Measurements from ENCODE around the gene CILP2. TPM values are rescaled to one million over a fixed set of nuclear protein-coding genes. Genes with fewer than 3 reads are reported as not detected.

The CILP2 gene
- total and polyA plus RNA-seq, 2 of the 8 experiments (the other 6 are each of a cell fraction or from before 2014, with no cell fraction given), result 4.4 to 5.8 TPM

DNA sequence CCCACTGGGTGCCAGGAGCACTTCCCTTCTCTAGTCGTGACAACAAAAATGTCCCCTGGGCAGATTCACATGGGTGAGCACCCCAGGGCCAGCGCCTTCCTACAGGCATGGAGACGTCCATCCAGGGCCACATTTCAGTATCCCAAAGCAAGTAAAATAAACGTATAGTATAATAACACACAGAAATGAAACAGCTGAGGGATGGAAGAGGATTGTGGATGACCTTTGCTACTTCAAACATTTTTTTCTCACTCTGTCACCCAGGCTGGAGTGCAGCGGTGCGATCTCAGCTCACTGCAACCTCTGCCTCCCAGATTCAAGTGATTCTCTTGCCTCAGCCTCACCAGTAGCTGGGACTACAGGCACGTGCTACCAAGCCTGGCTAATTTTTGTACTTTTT is 28.2 kb downstream of the CILP2 start:
- Histone ChIP-seq H2BK5ac (ENCODE audit: low read depth, low read length) (no peak overlapping the region), H3K56ac (replicated peaks; ENCODE audit: insufficient read length, low read depth, low read length) (no peak overlapping the region), H2BK120ac (replicated peaks; ENCODE audit: low read depth, low read length) (no peak overlapping the region), H3K14ac (ENCODE audit: insufficient read length) (no peak overlapping the region), H2BK15ac (ENCODE audit: low read length) (no peak overlapping the region), H3K9me3 (ENCODE audit: insufficient read depth in 2 of 2, low read depth in 1 of 2, low read length in 1 of 2) (no peaks in the 10 kb centered on the region), H3K9ac (replicated peaks in 1 of 4; ENCODE audit: extremely low read depth in 1 of 4, low read depth in 3 of 4, low read length in 3 of 4) (no peak overlapping the region), H3K27ac (ENCODE audit: low read depth, low read length) (no peak overlapping the region), H3K36me3 (ENCODE audit: control insufficient read depth in 2 of 4, insufficient read depth in 4 of 4, low read length in 3 of 4) (no peaks in the 10 kb centered on the region; a peak in 1 of 8 replicates), H4K8ac (ENCODE audit: extremely low read depth, insufficient read depth, low read length) (no peak overlapping the region), H3K23me2 (ENCODE audit: low read depth, low read length) (no peaks in the 10 kb centered on the region), H2BK12ac (ENCODE audit: low read depth, low read length) (no peak overlapping the region), H2AFZ (ENCODE audit: low read length) (no peak overlapping the region), H3K79me2 (ENCODE audit: control insufficient read depth in 1 of 2, insufficient read depth in 2 of 2, low read length in 2 of 2) (no peaks in the 10 kb centered on the region), H2AK5ac (ENCODE audit: low read depth, low read length) (no peak overlapping the region), H3K27me3 (replicated peaks in 1 of 4; ENCODE audit: control insufficient read depth in 3 of 4, extremely low read depth in 1 of 4, insufficient read depth in 3 of 4, low read length in 3 of 4) (no peaks in the 10 kb centered on the region), H4K91ac (replicated peaks; ENCODE audit: insufficient read length, low read length) (no peak overlapping the region), H3K4ac (replicated peaks; ENCODE audit: insufficient read length, low read depth, low read length) (no peak overlapping the region), H3K18ac (ENCODE audit: extremely low read depth, low read length) (no peak overlapping the region), H2BK20ac (ENCODE audit: low read length) (no peak overlapping the region), H4K20me1 (replicated peaks in 1 of 2; ENCODE audit: control insufficient read depth in 1 of 2, insufficient read depth in 2 of 2, low read length in 2 of 2) (no peaks in the 10 kb centered on the region), H3K4me2 (ENCODE audit: insufficient read depth in 1 of 2, low read depth in 2 of 2, low read length in 2 of 2) (no peak overlapping the region), H3K23ac (ENCODE audit: insufficient read length) (no peak overlapping the region), H3K4me3 (ENCODE audit: extremely low read depth in 1 of 4, insufficient read depth in 2 of 4, low read depth in 3 of 4, low read length in 4 of 4) (no peak overlapping the region), H4K5ac (ENCODE audit: insufficient read length, low read depth, low read length) (no peak overlapping the region), H3K4me1 (replicated peaks in 1 of 4; ENCODE audit: control insufficient read depth in 3 of 4, insufficient read depth in 4 of 4, low read length in 3 of 4) (peaks cover 0 to 6% (median 0%) of the 10 kb centered on the region in 4 experiments; a peak in 3 of 7 replicates), H3K79me1 (ENCODE audit: low read depth, low read length) (no peaks in the 10 kb centered on the region; the same call in 1 of the 2 replicates)
- DNase-seq (ENCODE audit: low read depth in 1 of 2, low spot score in 2 of 2) (no peak), FAIRE-seq (no peak)
- CTCF ChIA-PET (ENCODE audit: partially characterized antibody), result interaction anchor here (0.6 to 20.0 kb wide), 5 partner anchors 8 to 233 kb away, joined by 3 to 223 read pairs (median 4); no protein-coding TSS in a partner anchor
- TF ChIP-seq, protein P1, sequence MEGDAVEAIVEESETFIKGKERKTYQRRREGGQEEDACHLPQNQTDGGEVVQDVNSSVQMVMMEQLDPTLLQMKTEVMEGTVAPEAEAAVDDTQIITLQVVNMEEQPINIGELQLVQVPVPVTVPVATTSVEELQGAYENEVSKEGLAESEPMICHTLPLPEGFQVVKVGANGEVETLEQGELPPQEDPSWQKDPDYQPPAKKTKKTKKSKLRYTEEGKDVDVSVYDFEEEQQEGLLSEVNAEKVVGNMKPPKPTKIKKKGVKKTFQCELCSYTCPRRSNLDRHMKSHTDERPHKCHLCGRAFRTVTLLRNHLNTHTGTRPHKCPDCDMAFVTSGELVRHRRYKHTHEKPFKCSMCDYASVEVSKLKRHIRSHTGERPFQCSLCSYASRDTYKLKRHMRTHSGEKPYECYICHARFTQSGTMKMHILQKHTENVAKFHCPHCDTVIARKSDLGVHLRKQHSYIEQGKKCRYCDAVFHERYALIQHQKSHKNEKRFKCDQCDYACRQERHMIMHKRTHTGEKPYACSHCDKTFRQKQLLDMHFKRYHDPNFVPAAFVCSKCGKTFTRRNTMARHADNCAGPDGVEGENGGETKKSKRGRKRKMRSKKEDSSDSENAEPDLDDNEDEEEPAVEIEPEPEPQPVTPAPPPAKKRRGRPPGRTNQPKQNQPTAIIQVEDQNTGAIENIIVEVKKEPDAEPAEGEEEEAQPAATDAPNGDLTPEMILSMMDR (IDR thresholded peaks at IDR 0.05; ENCODE audit: control extremely low read depth in 1 of 3, insufficient read depth in 1 of 3, low read depth in 1 of 3, low read length in 3 of 3), result no peak
- TF ChIP-seq TCF12 (IDR thresholded peaks at IDR 0.05; ENCODE audit: low read depth, low read length), result no peak
- TF ChIP-seq EGR1 (IDR thresholded peaks at IDR 0.05; ENCODE audit: borderline replicate concordance, low read depth, low read length), result no peak
- TF ChIP-seq MAFK (IDR thresholded peaks at IDR 0.05; ENCODE audit: low read depth, low read length), result no peak
- no peak for TF ChIP-seq CHD1 (IDR thresholded peaks at IDR 0.05; ENCODE audit: low read depth, low read length)
- TF ChIP-seq KDM5A (IDR thresholded peaks at IDR 0.05; ENCODE audit: low read length), result no peak
- TF ChIP-seq USF2 (IDR thresholded peaks at IDR 0.05; ENCODE audit: low read length), result no peak
- no peak for TF ChIP-seq JUN (IDR thresholded peaks at IDR 0.05; ENCODE audit: low read depth, low read length)
- TF ChIP-seq KDM1A (IDR thresholded peaks at IDR 0.05; ENCODE audit: borderline replicate concordance, low read length), result no peak
- no peak for TF ChIP-seq ZNF274 (IDR thresholded peaks at IDR 0.05; ENCODE audit: borderline replicate concordance, extremely low read depth, low read length)
- 83% methylated on average over 7 of the region's 7 CpGs; no CpG with 5 or more reads in 1 of the 2 experiments for WGBS, 2 experiments (ENCODE audit: extremely low coverage in 1 of 2, insufficient coverage in 1 of 2, insufficient read length in 1 of 2, insufficient replicate concordance in 2 of 2, low coverage in 1 of 2, low lambda C conversion rate in 2 of 2, missing lambda C conversion rate in 1 of 2)
- POLR2A ChIA-PET (ENCODE audit: partially characterized antibody), result no interaction called here

All from H1 (cell line).